ENCODE data around the gene MT3. TPM values are rescaled to one million over a fixed set of nuclear protein-coding genes. Genes with fewer than 3 reads are reported as not detected.
A peak's percentile ranks its signal among the peaks of the same experiment; 100 is the strongest.

The MT3 gene
- total and polyA plus RNA-seq, 2 of the 13 experiments (the other 11 are each of a cell fraction or from before 2014, with no cell fraction given), result not detected

- no peak overlapping the region for H3K27ac ChIP-seq (ENCODE audit: extremely low read length, insufficient read depth, low read length)
- no peak for ATAC-seq
- in situ Hi-C loops (cut with HindIII; ENCODE audit: extremely low pct_ligation_motif_present, low pct_unique_long_range_greater_than_20kb), result no loop called here
Measured at GRCh38 chr16:56639045-56639444, 49.7 kb downstream of the MT3 start.

More at GRCh38 chr16:56639045-56639444, 49.7 kb downstream of the MT3 start:
- Histone ChIP-seq H3K9me3 (ENCODE audit: low read length) (no peaks in the 10 kb centered on the region), H2AFZ (ENCODE audit: low read length) (no peak overlapping the region), H3K4me3 (replicated peaks in 1 of 3; ENCODE audit: insufficient read depth in 1 of 3, low read depth in 2 of 3, low read length in 3 of 3) (peak overlapping the region in 1 of 3 experiments; percentile 44; a peak in 1 of 6 replicates), H3K79me2 (ENCODE audit: insufficient read depth, low read length) (no peaks in the 10 kb centered on the region), H3K27me3 (ENCODE audit: control insufficient read depth in 1 of 2, insufficient read depth in 2 of 2, low read length in 2 of 2) (peaks cover 7 to 66% of the 10 kb centered on the region in 2 experiments; a peak in 4 of 5 replicates), H4K20me1 (ENCODE audit: insufficient read depth, low read length) (no peaks in the 10 kb centered on the region), H3K4me2 (ENCODE audit: low read depth, low read length) (peak overlapping the region; percentile 66; the same call in 1 of the 2 replicates), H3K36me3 (replicated peaks in 1 of 2; ENCODE audit: control insufficient read depth in 1 of 2, insufficient read depth in 2 of 2, low read length in 2 of 2) (no peaks in the 10 kb centered on the region), H3K4me1 (ENCODE audit: insufficient read depth, low read length) (peaks cover 44% of the 10 kb centered on the region), H3K9ac (ENCODE audit: insufficient read depth, low read depth, low read length) (no peak overlapping the region)
- ChIA-PET POLR2A (interaction anchor here (1.4 kb wide), 1 partner anchor 43 kb away, joined by 3 read pairs; the partner anchor contains the start of gene MT1X), CTCF (ENCODE audit: low intra/inter-chr PET ratio, low total read pairs) (no interaction called here)
- DNase-seq (ENCODE audit: low spot score), result no peak
- 0% methylated on average over 1 of the region's 1 CpG for WGBS (ENCODE audit: low lambda C conversion rate)
- FAIRE-seq, result no peak
- intact Hi-C loops (cut with micrococcal nuclease; ENCODE audit: unreplicated experiment), result no loop called here
- BruUV-seq (replicated peaks), result no TSS peak
- TF ChIP-seq RNF2 (conservative IDR thresholded peaks at IDR 0.05; ENCODE audit: low read depth) (no peak), TBP (CRISPR knock-in tag; IDR thresholded peaks at IDR 0.05) (no peak), ZFP36L1 (CRISPR knock-in tag; IDR thresholded peaks at IDR 0.05) (no peak), ZNF75D (CRISPR knock-in tag; IDR thresholded peaks at IDR 0.05; ENCODE audit: borderline replicate concordance) (no peak)
- TF ChIP-seq, protein P1, sequence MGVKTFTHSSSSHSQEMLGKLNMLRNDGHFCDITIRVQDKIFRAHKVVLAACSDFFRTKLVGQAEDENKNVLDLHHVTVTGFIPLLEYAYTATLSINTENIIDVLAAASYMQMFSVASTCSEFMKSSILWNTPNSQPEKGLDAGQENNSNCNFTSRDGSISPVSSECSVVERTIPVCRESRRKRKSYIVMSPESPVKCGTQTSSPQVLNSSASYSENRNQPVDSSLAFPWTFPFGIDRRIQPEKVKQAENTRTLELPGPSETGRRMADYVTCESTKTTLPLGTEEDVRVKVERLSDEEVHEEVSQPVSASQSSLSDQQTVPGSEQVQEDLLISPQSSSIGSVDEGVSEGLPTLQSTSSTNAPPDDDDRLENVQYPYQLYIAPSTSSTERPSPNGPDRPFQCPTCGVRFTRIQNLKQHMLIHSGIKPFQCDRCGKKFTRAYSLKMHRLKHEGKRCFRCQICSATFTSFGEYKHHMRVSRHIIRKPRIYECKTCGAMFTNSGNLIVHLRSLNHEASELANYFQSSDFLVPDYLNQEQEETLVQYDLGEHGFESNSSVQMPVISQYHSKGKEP (CRISPR knock-in tag; IDR thresholded peaks at IDR 0.05), result no peak
- TF ChIP-seq, protein P2, sequence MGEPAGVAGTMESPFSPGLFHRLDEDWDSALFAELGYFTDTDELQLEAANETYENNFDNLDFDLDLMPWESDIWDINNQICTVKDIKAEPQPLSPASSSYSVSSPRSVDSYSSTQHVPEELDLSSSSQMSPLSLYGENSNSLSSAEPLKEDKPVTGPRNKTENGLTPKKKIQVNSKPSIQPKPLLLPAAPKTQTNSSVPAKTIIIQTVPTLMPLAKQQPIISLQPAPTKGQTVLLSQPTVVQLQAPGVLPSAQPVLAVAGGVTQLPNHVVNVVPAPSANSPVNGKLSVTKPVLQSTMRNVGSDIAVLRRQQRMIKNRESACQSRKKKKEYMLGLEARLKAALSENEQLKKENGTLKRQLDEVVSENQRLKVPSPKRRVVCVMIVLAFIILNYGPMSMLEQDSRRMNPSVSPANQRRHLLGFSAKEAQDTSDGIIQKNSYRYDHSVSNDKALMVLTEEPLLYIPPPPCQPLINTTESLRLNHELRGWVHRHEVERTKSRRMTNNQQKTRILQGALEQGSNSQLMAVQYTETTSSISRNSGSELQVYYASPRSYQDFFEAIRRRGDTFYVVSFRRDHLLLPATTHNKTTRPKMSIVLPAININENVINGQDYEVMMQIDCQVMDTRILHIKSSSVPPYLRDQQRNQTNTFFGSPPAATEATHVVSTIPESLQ (CRISPR knock-in tag; conservative IDR thresholded peaks at IDR 0.05), result no peak

All from HepG2 (cell line).